ENCODE data around the gene MSTO1. TPM values are rescaled to one million over a fixed set of nuclear protein-coding genes. Genes with fewer than 3 reads are reported as not detected.

The MSTO1 gene
- total RNA-seq, 4 donors from 2014 or later = 7.3 to 14.5 (median 12.7) TPM

- TF ChIP-seq, protein P1, sequence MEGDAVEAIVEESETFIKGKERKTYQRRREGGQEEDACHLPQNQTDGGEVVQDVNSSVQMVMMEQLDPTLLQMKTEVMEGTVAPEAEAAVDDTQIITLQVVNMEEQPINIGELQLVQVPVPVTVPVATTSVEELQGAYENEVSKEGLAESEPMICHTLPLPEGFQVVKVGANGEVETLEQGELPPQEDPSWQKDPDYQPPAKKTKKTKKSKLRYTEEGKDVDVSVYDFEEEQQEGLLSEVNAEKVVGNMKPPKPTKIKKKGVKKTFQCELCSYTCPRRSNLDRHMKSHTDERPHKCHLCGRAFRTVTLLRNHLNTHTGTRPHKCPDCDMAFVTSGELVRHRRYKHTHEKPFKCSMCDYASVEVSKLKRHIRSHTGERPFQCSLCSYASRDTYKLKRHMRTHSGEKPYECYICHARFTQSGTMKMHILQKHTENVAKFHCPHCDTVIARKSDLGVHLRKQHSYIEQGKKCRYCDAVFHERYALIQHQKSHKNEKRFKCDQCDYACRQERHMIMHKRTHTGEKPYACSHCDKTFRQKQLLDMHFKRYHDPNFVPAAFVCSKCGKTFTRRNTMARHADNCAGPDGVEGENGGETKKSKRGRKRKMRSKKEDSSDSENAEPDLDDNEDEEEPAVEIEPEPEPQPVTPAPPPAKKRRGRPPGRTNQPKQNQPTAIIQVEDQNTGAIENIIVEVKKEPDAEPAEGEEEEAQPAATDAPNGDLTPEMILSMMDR (IDR thresholded peaks at IDR 0.05; ENCODE audit: low read depth) = no peak
Observed at GRCh38 chr1:155598842-155599331, 11.1 kb upstream of the MSTO1 start.

- TF ChIP-seq, protein P1 (IDR thresholded peaks at IDR 0.05; ENCODE audit: low read depth) = no peak
Observed at GRCh38 chr1:155607708-155608107, 2.3 kb upstream of the MSTO1 start.

DNA sequence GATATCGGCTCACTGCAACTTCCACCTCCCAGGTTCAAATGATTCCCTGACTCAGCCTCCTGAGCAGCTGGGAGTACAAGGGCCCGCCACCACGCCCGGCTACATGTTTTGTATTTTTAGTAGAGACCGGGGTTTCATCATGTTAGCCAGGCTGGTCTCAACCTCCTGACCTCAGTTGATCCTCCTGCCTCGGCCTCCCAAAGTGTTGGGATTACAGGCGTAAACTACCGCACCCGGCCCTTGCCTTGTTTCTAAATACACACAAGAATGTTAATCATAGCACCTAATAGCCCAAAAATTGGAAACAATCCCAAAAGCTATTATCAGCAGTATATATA lies 1.2 kb upstream of the MSTO1 start:
- TF ChIP-seq, protein P1 (IDR thresholded peaks at IDR 0.05; ENCODE audit: low read depth) = no peak

DNA sequence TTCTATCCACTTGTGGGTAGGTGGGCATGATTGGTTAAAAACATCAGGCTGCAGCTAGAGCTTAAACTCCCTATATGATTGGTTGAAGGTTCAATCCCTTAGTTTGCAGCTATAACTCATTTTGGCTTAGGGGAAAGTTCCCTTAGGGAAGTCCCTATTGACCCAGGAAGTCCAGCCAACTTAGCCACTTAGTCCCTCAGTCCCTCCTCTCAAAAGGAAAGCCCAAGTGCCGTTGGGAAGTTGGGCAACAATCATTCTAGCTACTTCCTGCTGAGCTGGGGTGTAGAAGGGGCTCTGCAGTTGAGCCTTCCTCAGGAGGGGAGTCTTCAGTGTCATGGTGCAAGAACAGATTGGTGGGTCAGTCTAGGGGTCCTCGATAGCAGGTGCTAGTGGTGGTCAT lies 12.2 kb downstream of the MSTO1 start:
- TF ChIP-seq, protein P1 (IDR thresholded peaks at IDR 0.05; ENCODE audit: low read depth) = no peak

GRCh38 chr1:155623357-155623756 lies 13.3 kb downstream of the MSTO1 start:
- TF ChIP-seq, protein P1 (IDR thresholded peaks at IDR 0.05; ENCODE audit: low read depth) = no peak

GRCh38 chr1:155636397-155637153 lies 26.6 kb downstream of the MSTO1 start:
- TF ChIP-seq, protein P1 (IDR thresholded peaks at IDR 0.05; ENCODE audit: low read depth) = no peak

- TF ChIP-seq, protein P1 (IDR thresholded peaks at IDR 0.05; ENCODE audit: low read depth) = no peak
Observed at GRCh38 chr1:155640367-155640766, 30.3 kb downstream of the MSTO1 start.

All from subcutaneous adipose tissue (tissue), 4 donors.